PC-9 (cell line): ENCODE data around the gene FUS. TPM values are rescaled to one million over a fixed set of nuclear protein-coding genes. Genes with fewer than 3 reads are reported as not detected.

Experiments used
- BruUV-seq: library from RNA; stranded (reverse); fragments of 400-500 nt; replicated peaks from 2 replicates; lab custom pipeline; 2021; lab: Mats Ljungman, UMichigan
- CTCF ChIA-PET: fragments of 300-600 bp; sonication (Branson Sonifier 250); formaldehyde crosslinking; loops from one replicate; lab custom pipeline; 2022; ENCODE audit warnings: antibody characterized with exemption; lab: Charles Lee
- POLR2A ChIA-PET: fragments of 300-600 bp; sonication (Branson Sonifier 250); formaldehyde crosslinking; loops from one replicate; lab custom pipeline; 2022; ENCODE audit warnings: antibody characterized with exemption; ENCODE audit not compliant: unreplicated experiment; lab: Charles Lee
- DNase-seq, 2 experiments: peaks; one replicate each; pipeline versions ENCODE4 v3.0.0 to v3.0.0-alpha.2; 2015 to 2022; ENCODE audit warnings: mixed read lengths in 1 of 2
- H2AFZ ChIP-seq: fragments of 200-600 bp; sonication (generic); 2 replicates; pipeline ENCODE4 v1.8.1; 2017; ENCODE audit warnings: antibody characterized with exemption
- H3F3A ChIP-seq: fragments of 200-600 bp; sonication (generic); 2 replicates; pipeline ENCODE4 v1.8.1; 2017; ENCODE audit warnings: antibody characterized with exemption, mild to moderate bottlenecking, low read depth; ENCODE audit not compliant: insufficient read depth
- H3K27ac ChIP-seq: fragments of 200-600 bp; sonication (generic); 2 replicates; pipeline ENCODE4 v1.6.1; 2016; ENCODE audit warnings: mixed run types
- H3K27me3 ChIP-seq: fragments of 200-600 bp; sonication (generic); 2 replicates; pipeline ENCODE4 v1.6.1; 2016; ENCODE audit warnings: low read depth, mixed run types; ENCODE audit not compliant: insufficient read depth
- H3K36me3 ChIP-seq: fragments of 200-600 bp; sonication (generic); 2 replicates; pipeline ENCODE4 v1.6.1; 2016; ENCODE audit warnings: low read depth, mixed run types
- H3K4me1 ChIP-seq: fragments of 200-600 bp; sonication (generic); replicated peaks from 2 replicates; pipeline ENCODE4 v1.6.1; 2016; ENCODE audit warnings: mixed run types; ENCODE audit not compliant: insufficient read depth
- H3K4me2 ChIP-seq: fragments of 200-600 bp; sonication (generic); 2 replicates; pipeline ENCODE4 v1.6.1; 2017; ENCODE audit warnings: mixed run types
- H3K4me3 ChIP-seq: fragments of 200-600 bp; sonication (generic); 2 replicates; pipeline ENCODE4 v1.6.1; 2016; ENCODE audit warnings: mixed run types
- H3K79me2 ChIP-seq: fragments of 200-600 bp; sonication (generic); 2 replicates; pipeline ENCODE4 v1.6.1; 2017; ENCODE audit warnings: low read depth, mixed run types
- H3K9me2 ChIP-seq: fragments of 200-600 bp; sonication (generic); 2 replicates; pipeline ENCODE4 v1.8.1; 2017; ENCODE audit warnings: mild to moderate bottlenecking; ENCODE audit not compliant: insufficient read depth
- H3K9me3 ChIP-seq: fragments of 200-600 bp; sonication (generic); 2 replicates; pipeline ENCODE4 v1.8.1; 2016; ENCODE audit warnings: low read depth; ENCODE audit not compliant: insufficient read depth
- H4K20me1 ChIP-seq: fragments of 200-600 bp; sonication (generic); 2 replicates; pipeline ENCODE4 v1.8.1; 2017; ENCODE audit not compliant: insufficient read depth
- EZH2 ChIP-seq: fragments of 200-600 bp; sonication (generic); IDR thresholded peaks from 2 replicates; pipeline ENCODE4 v1.8.0; 2017; ENCODE audit warnings: antibody characterized with exemption, low read depth
- intact Hi-C: fragments of 100-400 bp; cut with micrococcal nuclease; formaldehyde crosslinking; loops from one replicate; pipeline ENCODE4 v1.10.0; 2022; ENCODE audit not compliant: unreplicated experiment
- total RNA-seq: library from RNA; stranded (reverse); gene quantifications from 2 replicates; pipeline ENCODE4 v1.2.3, GENCODE V29; 2021
- TF ChIP-seq, protein P1 (sequence below): fragments of 200-600 bp; sonication (generic); conservative IDR thresholded peaks from 2 replicates; pipeline ENCODE4 v1.6.1; 2017; ENCODE audit warnings: mixed run types, antibody characterized with exemption, mild to moderate bottlenecking, moderate library complexity

Gene FUS
- total RNA-seq, 1 experiment from 2014 or later = 637 TPM

- Histone ChIP-seq H3K4me1 (peaks cover 10% of the 10 kb centered on the region), H3K4me3 (no peak overlapping the region), H3K27me3 (peaks cover 20% of the 10 kb centered on the region), H3K9me3 (no peaks in the 10 kb centered on the region), H3K79me2 (no peaks in the 10 kb centered on the region), H2AFZ (no peak overlapping the region), H3K27ac (no peak overlapping the region), H3K36me3 (no peaks in the 10 kb centered on the region), H3K4me2 (no peak overlapping the region), H4K20me1 (no peaks in the 10 kb centered on the region), H3F3A (no peaks in the 10 kb centered on the region), H3K9me2 (no peaks in the 10 kb centered on the region)
- intact Hi-C loops = no loop called here
- no TSS peak for BruUV-seq
- CTCF ChIA-PET = interaction anchor here (0.6 kb wide), 1 partner anchor 369 kb away, joined by 3 read pairs; no protein-coding TSS in a partner anchor
- DNase-seq = no peak
- POLR2A ChIA-PET = no interaction called here
- TF ChIP-seq EZH2 = no peak
- TF ChIP-seq, protein P1, sequence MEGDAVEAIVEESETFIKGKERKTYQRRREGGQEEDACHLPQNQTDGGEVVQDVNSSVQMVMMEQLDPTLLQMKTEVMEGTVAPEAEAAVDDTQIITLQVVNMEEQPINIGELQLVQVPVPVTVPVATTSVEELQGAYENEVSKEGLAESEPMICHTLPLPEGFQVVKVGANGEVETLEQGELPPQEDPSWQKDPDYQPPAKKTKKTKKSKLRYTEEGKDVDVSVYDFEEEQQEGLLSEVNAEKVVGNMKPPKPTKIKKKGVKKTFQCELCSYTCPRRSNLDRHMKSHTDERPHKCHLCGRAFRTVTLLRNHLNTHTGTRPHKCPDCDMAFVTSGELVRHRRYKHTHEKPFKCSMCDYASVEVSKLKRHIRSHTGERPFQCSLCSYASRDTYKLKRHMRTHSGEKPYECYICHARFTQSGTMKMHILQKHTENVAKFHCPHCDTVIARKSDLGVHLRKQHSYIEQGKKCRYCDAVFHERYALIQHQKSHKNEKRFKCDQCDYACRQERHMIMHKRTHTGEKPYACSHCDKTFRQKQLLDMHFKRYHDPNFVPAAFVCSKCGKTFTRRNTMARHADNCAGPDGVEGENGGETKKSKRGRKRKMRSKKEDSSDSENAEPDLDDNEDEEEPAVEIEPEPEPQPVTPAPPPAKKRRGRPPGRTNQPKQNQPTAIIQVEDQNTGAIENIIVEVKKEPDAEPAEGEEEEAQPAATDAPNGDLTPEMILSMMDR = no peak
These were observed 33.4 kb downstream of the FUS start for GRCh38 chr16:31213342-31213741.

GRCh38 chr16:31213877-31214707 is 34.2 kb downstream of the FUS start, which contains the start of gene TRIM72:
TSS of gene TRIM72 (plus strand) at chr16:31214119. CDS start at chr16:31214739, 620 bp downstream.
- H3K9me3 ChIP-seq = no peaks in the 10 kb centered on the region
- H3K4me1 ChIP-seq = peaks cover 10% of the 10 kb centered on the region
- CTCF ChIA-PET = interaction anchor here (0.6 kb wide), 1 partner anchor 370 kb away, joined by 3 read pairs; no protein-coding TSS in a partner anchor
- H3K9me2 ChIP-seq = no peaks in the 10 kb centered on the region
- no peak for DNase-seq
- no peak within 1 kb of the TSS for H3K27ac ChIP-seq
- no peaks in the 10 kb centered on the region for H3F3A ChIP-seq
- H2AFZ ChIP-seq = no peak within 1 kb of the TSS
- no TSS peak for BruUV-seq
- no peaks in the 10 kb centered on the region for H3K79me2 ChIP-seq
- no peak within 1 kb of the TSS for H3K4me3 ChIP-seq
- H4K20me1 ChIP-seq = no peaks in the 10 kb centered on the region
- POLR2A ChIA-PET = interaction anchor here (0.7 kb wide), 1 partner anchor 659 kb away, joined by 4 read pairs; no protein-coding TSS in a partner anchor
- intact Hi-C loops = no loop called here
- TF ChIP-seq, protein P1 = no peak
- TF ChIP-seq EZH2 = no peak
- H3K27me3 ChIP-seq = peaks cover 20% of the 10 kb centered on the region
- peak within 1 kb of the TSS; percentile 97; the same call in 1 of the 2 replicates for H3K4me2 ChIP-seq
- no peaks in the 10 kb centered on the region for H3K36me3 ChIP-seq

DNA sequence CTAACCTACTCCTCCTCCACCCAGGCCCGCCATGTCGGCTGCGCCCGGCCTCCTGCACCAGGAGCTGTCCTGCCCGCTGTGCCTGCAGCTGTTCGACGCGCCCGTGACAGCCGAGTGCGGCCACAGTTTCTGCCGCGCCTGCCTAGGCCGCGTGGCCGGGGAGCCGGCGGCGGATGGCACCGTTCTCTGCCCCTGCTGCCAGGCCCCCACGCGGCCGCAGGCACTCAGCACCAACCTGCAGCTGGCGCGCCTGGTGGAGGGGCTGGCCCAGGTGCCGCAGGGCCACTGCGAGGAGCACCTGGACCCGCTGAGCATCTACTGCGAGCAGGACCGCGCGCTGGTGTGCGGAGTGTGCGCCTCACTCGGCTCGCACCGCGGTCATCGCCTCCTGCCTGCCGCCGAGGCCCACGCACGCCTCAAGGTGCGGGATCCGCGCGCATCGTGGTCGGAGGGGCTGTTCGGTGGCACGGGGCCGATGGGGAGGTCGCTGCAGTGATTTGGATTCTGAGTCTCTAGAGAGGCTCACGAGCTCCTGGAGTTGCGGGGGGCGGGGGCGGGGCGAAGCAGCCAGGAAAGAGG is 34.9 kb downstream of the FUS start:
- Histone ChIP-seq H4K20me1 (no peaks in the 10 kb centered on the region), H3K9me2 (no peaks in the 10 kb centered on the region), H3K4me2 (peak overlapping the region; percentile 97), H3K4me1 (peaks cover 10% of the 10 kb centered on the region), H3K9me3 (no peaks in the 10 kb centered on the region), H2AFZ (no peak overlapping the region), H3K36me3 (no peaks in the 10 kb centered on the region), H3F3A (no peaks in the 10 kb centered on the region), H3K27me3 (peaks cover 20% of the 10 kb centered on the region), H3K27ac (no peak overlapping the region), H3K79me2 (no peaks in the 10 kb centered on the region), H3K4me3 (peak overlapping the region; percentile 60; the same call in 1 of the 2 replicates)
- TF ChIP-seq, protein P1 = no peak
- TF ChIP-seq EZH2 = no peak
- DNase-seq = no peak
- intact Hi-C loops = no loop called here
- CTCF ChIA-PET = interaction anchor here (0.6 kb wide), 1 partner anchor 237 kb away, joined by 3 read pairs; no protein-coding TSS in a partner anchor
- POLR2A ChIA-PET = no interaction called here
- no TSS peak for BruUV-seq
